ENCODE results near the gene CARD19. TPM values are rescaled to one million over a fixed set of nuclear protein-coding genes. Genes with fewer than 3 reads are reported as not detected.
A peak's percentile ranks its signal among the peaks of the same experiment; 100 is the strongest.

Gene CARD19
- total and polyA plus RNA-seq, 2 experiments from 2014 or later: 37.5 to 47.3 TPM

GRCh38 chr9:93119703-93119952 lies 23.6 kb downstream of the CARD19 start:
- peaks cover 3% of the 10 kb centered on the region for H3K4me1 ChIP-seq (ENCODE audit: low read depth)
- no peak overlapping the region for H3K27ac ChIP-seq
- no peak overlapping the region for H3K4me3 ChIP-seq
- TF ChIP-seq, protein P1, sequence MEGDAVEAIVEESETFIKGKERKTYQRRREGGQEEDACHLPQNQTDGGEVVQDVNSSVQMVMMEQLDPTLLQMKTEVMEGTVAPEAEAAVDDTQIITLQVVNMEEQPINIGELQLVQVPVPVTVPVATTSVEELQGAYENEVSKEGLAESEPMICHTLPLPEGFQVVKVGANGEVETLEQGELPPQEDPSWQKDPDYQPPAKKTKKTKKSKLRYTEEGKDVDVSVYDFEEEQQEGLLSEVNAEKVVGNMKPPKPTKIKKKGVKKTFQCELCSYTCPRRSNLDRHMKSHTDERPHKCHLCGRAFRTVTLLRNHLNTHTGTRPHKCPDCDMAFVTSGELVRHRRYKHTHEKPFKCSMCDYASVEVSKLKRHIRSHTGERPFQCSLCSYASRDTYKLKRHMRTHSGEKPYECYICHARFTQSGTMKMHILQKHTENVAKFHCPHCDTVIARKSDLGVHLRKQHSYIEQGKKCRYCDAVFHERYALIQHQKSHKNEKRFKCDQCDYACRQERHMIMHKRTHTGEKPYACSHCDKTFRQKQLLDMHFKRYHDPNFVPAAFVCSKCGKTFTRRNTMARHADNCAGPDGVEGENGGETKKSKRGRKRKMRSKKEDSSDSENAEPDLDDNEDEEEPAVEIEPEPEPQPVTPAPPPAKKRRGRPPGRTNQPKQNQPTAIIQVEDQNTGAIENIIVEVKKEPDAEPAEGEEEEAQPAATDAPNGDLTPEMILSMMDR (IDR thresholded peaks at IDR 0.05; ENCODE audit: low read depth, low read length): no peak
- no peaks in the 10 kb centered on the region for H3K27me3 ChIP-seq
- DNase-seq (ENCODE audit: low read depth in 1 of 2, low spot score in 1 of 2): no peak
- H3K36me3 ChIP-seq: no peaks in the 10 kb centered on the region
- H3K9me3 ChIP-seq (ENCODE audit: low read depth): no peaks in the 10 kb centered on the region

DNA sequence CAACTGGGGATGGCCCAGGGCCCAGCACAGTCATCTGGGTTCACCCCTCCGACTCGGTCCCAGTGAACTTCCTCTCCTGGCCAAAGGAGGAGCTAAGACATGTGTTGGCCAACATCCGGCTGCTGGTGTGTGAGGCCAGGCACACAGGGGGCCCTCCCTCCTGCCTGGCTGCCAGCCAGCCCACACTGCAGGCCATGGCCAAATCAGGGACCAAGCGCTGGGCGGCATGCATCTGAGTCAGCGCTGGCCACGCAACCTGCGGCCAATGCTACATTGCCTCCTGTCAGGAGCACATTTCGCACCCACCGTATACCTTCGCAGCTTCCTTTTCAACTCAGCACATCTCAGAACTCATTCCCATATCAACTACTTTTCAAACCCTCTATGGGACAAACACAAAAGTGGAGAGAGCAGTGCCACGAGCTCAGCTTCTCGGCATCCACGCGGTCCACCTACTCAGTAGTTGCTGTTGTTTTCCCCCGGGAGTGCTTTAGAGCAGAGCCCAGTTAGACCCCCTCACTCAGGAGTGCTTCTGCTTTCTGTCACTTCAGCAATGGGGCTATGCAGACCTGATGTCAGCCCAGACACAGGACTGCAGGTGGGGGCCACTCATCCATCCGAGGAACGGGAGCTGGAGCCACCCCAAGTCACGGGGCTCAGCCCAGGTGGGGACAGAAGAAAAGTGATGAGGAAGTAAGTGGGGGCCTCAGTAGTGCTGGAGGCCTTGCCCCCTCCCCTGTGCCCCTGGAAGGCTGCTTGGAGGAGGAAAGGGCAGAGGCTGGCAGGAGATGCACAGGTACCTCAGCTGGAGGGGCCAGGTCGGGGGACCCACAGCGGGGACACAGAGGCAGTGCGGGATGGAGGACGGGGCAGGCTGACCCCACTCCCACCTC lies 24.2 kb downstream of the CARD19 start:
- no peaks in the 10 kb centered on the region for H3K36me3 ChIP-seq
- H3K4me1 ChIP-seq (ENCODE audit: low read depth): peaks cover 3% of the 10 kb centered on the region
- no peak overlapping the region for H3K27ac ChIP-seq
- no peaks in the 10 kb centered on the region for H3K27me3 ChIP-seq
- no peaks in the 10 kb centered on the region for H3K9me3 ChIP-seq (ENCODE audit: low read depth)
- TF ChIP-seq, protein P1 (IDR thresholded peaks at IDR 0.05; ENCODE audit: low read depth, low read length): peak; percentile 53
- DNase-seq (ENCODE audit: low read depth in 1 of 2, low spot score in 1 of 2): peak in 1 of 2 donors; percentile 98
- no peak overlapping the region for H3K4me3 ChIP-seq

- H3K9me3 ChIP-seq (ENCODE audit: low read depth): no peaks in the 10 kb centered on the region
- H3K4me3 ChIP-seq: no peak overlapping the region
- H3K36me3 ChIP-seq: no peaks in the 10 kb centered on the region
- TF ChIP-seq, protein P1 (IDR thresholded peaks at IDR 0.05; ENCODE audit: low read depth, low read length): no peak
- no peak for DNase-seq (ENCODE audit: low read depth in 1 of 2, low spot score in 1 of 2)
- no peak overlapping the region for H3K27ac ChIP-seq
- no peaks in the 10 kb centered on the region for H3K27me3 ChIP-seq
- peaks cover 3% of the 10 kb centered on the region for H3K4me1 ChIP-seq (ENCODE audit: low read depth)
Observed at GRCh38 chr9:93120846-93121315, 24.9 kb downstream of the CARD19 start.

DNA sequence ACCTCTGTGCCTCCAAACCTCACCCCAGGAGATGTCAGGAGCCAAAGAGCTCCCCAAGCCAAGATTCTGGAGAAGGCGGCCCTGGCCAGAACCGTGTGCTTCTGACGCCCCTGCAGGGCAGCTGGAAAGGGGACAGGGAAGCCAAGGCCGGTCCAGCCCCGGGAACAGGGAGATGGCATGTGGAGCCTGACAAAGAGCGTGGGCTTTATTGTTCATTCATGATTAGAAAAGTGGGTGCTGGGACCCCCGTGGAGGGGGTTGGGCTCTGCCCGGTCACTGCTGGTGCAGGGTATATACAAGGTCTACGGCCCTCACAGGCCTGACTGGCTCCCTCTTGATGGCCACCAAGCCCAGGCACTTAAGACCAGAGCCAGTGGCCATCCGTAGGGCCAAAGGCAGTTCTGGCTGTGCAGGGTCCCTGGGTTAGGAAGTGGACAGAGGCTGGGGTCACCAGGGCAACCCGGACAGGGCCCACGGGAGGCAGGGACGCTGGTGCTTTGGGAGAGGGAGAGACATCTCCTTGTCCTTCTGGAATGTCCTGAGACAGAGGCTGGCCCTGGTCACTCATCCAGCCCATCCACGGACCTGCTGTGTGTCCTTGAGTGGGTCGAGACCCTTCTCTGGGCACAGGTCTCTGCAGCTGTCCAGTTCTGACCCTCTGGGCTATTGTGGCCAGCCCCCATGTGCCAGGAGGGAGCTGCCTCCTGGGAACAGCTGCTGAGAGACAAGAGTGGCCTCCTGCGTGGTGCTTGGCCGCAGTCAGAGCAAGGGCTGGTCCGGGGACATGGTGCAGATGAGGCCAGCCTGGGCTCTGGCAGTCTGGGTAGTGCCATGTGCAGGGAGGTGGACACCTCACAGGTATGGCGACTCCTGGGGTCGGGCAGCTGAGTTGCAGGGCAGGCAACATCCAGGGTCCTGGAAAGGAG lies 25.6 kb downstream of the CARD19 start:
- H3K4me3 ChIP-seq: no peak overlapping the region

DNA sequence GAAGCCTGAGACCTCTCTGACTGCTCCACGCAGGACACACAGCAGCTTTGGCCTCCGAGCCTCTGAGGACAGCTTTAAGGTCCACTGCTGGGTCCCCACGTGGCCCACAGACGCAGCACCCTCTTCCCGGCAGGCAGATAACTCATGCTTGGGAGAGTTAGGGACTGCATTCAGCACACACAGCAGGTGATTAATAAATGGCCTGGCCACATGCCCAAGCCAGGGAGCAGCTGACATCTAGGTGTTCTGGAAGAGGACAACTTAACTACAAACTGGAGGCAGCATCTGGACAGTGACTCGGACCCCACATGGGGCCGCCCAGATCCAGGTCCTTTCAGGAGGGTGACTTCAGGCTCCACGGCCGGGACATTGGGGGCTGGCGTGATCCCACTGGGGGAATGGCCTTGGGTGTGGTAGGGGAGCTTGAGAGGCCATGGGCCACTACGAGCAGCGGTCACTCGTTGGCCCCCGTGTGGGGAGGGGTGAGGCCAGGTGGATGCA lies 26.8 kb downstream of the CARD19 start:
- DNase-seq (ENCODE audit: low read depth in 1 of 2, low spot score in 1 of 2): no peak
- no peaks in the 10 kb centered on the region for H3K9me3 ChIP-seq (ENCODE audit: low read depth)
- H3K4me1 ChIP-seq (ENCODE audit: low read depth): peaks cover 12% of the 10 kb centered on the region
- H3K4me3 ChIP-seq: no peak overlapping the region
- no peaks in the 10 kb centered on the region for H3K36me3 ChIP-seq
- no peak overlapping the region for H3K27ac ChIP-seq
- TF ChIP-seq, protein P1 (IDR thresholded peaks at IDR 0.05; ENCODE audit: low read depth, low read length): no peak
- H3K27me3 ChIP-seq: no peaks in the 10 kb centered on the region

More for the DNA sequence above, 25.6 kb downstream of the CARD19 start:
- Histone ChIP-seq H3K27me3 (no peaks in the 10 kb centered on the region), H3K9me3 (ENCODE audit: low read depth) (no peaks in the 10 kb centered on the region), H3K27ac (no peak overlapping the region), H3K36me3 (no peaks in the 10 kb centered on the region), H3K4me1 (ENCODE audit: low read depth) (peaks cover 2% of the 10 kb centered on the region)
- TF ChIP-seq, protein P1 (IDR thresholded peaks at IDR 0.05; ENCODE audit: low read depth, low read length): no peak
- DNase-seq (ENCODE audit: low read depth in 1 of 2, low spot score in 1 of 2): no peak
